Measurements from ENCODE around the gene PSG7.
"Not testable (repeated sequence)": the region's sequence is repeated elsewhere in the genome, so short reads cannot be mapped to it uniquely, and the experiment has no call there.

PSG7 gene

DNA sequence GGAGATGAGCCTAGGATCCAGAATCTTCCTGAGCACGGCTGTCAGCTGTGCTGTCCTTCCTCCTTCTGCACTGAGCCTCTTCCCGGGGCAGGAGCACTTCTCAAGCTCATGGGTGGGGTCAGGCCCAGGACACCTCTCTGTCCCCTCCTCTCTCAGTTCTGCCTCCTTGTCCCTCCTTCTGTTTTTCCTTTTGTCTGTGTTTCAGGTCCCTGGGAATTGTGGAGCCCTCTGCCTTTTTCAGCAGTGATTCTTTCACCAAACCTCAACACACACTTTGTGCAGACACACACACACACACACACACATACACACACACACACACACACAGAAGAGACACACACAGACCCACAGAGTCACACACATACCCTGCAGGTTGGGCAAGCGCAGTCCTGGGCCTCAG, at the start of gene PSG7:
Gene PSG7, minus strand, starts transcription at position 101 of the 400 bp plus-strand sequence. CDS start 131 bp downstream, outside the sequence.
- not testable (repeated sequence) for DNase-seq

DNA sequence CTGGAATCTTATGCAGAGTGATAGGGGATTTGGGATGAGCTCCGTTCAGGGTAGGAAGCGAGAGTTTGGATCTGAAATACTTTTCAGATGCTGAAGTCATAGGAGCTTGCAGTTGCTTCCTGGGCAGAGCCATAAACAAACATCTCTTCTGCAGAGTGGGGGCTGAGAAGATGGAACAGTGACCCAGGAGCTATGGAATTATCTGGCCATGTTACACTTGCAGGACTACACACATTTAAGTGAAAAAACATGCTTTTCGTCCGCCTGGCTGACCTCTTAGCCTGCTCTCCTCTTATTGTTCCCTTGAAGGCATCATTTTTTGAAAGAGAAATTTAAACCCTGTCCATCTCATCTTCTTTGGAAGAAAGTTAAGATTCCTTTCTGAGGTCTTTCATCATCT, 48.6 kb upstream of the PSG7 start:
- DNase-seq, result no peak

DNA sequence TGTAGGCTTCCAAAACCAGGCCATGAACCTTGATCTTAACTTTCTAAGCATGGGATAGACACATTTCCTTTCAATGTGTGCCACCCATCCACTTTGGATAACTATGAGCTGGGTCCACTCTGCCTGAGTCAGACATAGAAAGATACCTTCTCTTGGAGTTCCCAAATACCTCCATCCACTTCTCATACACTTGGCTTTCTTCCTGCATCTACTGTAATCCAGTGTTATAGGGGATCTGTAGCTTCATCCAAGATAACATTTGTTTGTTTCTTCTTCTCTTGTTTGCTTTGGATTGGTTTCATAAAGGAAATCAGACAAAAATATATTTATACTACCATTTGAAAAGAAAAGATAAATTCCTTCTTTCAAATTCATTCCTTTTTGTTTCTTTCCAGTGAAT, 45.1 kb upstream of the PSG7 start:
- not testable (repeated sequence) for DNase-seq

- DNase-seq, result not testable (repeated sequence)
These were observed 34.4 kb upstream of the PSG7 start for GRCh38 chr19:42971451-42971850.

DNA sequence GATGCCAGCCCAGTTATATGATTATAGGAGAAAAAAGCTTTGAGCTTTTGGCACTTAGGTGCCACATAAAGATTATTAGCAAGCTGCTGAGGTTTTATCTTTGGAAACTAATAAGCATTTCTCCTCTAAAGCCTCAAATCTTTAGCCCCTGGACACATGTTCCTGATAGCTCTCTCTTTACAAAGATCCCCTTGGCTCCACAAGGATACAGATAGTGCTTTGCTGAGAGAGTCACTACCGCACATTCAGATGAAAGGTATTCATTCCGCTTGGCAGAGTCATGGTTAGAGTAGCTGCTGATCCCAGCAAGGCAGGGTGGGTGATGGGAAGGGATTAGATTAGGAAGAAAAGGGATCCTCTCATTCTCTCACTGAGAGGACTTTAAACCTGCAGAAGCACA, 28.2 kb upstream of the PSG7 start:
- DNase-seq, result peak; percentile 8

DNA sequence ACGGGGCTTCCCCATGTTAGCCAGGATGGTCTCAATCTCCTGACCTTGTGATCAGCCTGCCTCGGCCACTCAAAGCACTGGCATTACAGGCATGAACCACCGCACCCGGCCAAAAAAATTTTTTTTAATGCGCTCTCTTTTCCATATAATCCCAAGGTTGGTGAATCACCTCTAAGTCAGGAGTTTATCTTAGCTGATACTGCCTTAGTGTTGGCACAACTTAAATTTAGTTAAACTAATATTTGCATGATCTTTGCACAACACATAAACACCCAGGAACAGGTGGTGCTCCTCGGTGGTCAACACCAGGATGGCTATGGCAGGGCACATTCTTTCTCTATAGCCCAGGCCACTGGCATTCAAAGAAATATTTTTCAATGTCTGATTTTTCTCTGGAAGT, 24.1 kb upstream of the PSG7 start:
- no peak for DNase-seq

GRCh38 chr19:42952126-42952525, 15.1 kb upstream of the PSG7 start:
- DNase-seq, result not testable (repeated sequence)

DNA sequence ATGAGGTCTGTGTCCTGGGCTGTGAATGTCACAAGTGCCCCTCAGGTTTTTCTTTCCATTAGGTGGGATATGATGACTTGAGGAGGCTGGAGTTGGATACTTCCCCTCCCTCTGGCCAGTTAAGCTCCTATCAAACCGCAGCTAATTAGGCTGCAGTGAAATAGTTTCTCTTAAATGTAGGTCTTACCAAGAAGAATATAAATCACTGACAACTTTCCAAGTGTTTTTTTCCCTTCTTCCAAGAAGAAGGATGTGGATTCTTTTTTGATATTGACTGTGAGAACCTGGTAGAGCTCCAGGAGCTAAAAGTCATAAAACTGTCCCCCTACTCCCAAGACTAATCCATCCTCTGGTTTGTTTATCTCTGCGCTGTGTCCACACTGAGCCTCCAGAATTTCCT, 14.5 kb upstream of the PSG7 start:
- not testable (repeated sequence) for DNase-seq

DNA sequence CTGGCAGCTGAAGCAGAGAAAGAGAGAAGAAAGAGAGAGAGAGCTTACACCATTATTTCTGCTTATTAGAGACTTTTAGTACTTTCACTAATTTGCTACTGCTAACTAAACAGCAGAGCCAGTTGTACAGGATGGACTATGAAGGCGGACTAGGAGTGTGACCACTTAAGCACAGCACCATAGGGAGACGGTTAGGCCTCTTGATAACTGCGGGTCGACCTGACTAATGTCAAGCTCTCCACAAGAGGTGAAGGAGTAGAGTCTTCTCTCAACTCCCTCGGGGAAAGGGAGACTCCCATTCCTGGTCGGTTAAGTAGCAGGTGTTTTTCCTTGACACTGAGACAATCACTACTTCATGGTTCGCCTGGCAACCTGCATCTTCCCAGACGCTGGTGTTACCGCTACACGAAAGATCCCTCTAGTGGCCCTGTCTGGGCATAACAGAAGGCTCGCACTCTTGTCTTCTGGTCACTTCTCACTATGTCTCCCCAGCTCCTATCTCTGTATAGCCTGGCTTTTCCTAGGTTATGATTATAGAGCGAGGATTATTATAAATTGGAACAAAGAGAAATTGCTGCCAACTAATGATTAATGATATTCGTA, 5.3 kb upstream of the PSG7 start:
- DNase-seq, result no peak

GRCh38 chr19:42934726-42935125, 2.3 kb downstream of the PSG7 start:
- not testable (repeated sequence) for DNase-seq

GRCh38 chr19:42934183-42934582, 2.8 kb downstream of the PSG7 start:
- not testable (repeated sequence) for DNase-seq

- DNase-seq, result not testable (repeated sequence)
These were observed 3.6 kb downstream of the PSG7 start for GRCh38 chr19:42933412-42933811.

- peak; percentile 24 for DNase-seq
These were observed 4.4 kb downstream of the PSG7 start for GRCh38 chr19:42932485-42933101.

GRCh38 chr19:42930214-42930613, 6.8 kb downstream of the PSG7 start:
- not testable (repeated sequence) for DNase-seq

GRCh38 chr19:42928896-42929295, 8.1 kb downstream of the PSG7 start:
- no peak for DNase-seq

DNA sequence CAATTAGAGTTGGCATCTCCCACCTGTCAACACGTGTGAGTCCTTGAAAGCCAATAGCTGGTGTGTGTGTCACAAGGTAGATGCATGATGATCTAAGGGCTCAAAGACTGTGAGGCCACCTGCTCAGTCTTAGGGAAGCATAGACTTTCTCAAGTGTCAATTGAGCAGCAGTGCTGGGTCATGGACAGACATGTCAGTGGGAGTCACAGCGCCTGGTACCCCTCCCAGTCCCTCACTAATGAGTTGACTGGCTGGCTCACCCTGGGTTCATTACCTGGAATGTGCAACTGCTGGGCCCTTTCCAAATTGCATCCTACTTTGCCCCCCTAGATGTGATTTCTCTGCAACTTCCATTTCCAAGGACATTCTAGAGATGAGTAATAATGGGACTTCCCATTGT, 10.2 kb downstream of the PSG7 start:
- DNase-seq, result no peak

DNA sequence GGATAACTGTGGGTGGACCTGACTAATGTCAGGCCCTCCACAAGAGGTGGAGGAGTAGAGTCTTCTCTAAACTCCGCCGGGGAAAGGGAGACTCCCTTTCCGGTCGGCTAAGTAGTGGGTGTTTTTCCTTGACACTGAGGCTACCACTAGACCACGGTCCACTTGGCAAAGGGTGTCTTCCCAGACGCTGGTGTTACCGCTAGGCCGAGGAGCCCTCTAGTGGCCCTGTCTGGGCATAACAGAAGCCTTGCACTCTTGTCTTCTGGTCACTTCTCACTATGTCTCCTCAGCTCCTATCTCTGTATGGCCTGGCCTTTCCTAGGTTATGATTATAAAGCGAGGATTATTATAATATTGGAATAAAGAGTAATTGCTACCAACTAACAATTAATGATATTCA, 13.9 kb downstream of the PSG7 start:
- DNase-seq, result peak; percentile 12

DNA sequence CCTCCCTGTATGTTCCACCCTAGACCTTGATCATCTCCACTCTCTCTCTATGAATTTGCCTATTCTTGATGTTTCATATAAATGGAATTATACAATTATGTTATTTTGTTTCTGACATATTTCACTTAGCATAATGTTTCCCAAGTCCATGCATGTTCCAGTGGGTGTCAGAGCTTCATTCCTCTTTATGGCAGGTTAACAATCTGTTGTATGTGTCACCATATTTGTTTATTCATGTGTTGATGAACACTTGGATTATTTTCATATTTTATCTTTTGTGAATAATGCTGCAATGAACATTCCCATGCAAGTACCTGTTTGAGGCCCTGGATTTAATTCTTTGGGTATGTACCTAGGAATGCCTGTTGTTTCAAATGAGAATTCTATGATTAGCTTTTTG, 16.0 kb downstream of the PSG7 start:
- not testable (repeated sequence) for DNase-seq

GRCh38 chr19:42919757-42920079, 17.3 kb downstream of the PSG7 start:
- DNase-seq, result no peak

DNA sequence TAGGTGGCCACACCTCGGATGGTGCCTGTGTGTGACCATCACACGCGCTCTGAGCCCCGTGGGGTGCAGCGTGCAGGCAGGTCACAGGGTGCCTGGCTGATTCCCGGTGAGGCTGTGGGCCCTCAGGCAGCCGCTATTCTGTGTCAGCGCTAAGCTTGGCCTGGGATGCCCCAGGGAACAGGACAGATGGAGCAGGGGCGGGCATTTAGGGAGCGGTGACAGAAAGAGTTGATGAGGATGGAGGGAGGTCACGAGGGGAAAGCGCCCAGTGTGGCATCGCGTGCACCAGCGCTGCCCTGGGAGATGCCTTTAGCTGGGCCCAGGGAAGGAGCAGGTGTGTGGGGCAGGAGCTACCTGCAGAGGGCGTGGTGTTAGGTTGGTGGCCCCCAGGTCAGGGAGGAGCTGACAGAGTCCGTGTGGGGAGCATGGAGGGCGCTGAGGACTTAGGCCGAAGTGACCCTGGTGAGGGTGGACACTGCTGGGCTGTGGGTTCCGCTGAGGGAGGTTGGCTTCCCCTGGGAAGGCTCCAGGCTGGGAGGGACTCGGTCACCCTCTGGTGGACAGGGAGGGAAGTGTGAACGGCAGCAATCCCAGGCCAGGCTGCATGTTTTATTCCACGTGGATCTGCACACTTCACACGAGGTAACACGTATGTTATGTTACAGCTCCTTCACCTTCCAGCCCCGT, 17.8 kb downstream of the PSG7 start:
- DNase-seq, result not testable (repeated sequence)

- DNase-seq, result not testable (repeated sequence)
These were observed 18.5 kb downstream of the PSG7 start for GRCh38 chr19:42918377-42919069.

GRCh38 chr19:42917634-42918033, 19.4 kb downstream of the PSG7 start, which contains the start of gene PSG6:
PSG6 (minus strand) TSS chr19:42917894; CDS start chr19:42917792, 102 bp downstream.
- not testable (repeated sequence) for DNase-seq

- not testable (repeated sequence) for DNase-seq
These were observed 20.1 kb downstream of the PSG7 start for GRCh38 chr19:42916931-42917330.

DNA sequence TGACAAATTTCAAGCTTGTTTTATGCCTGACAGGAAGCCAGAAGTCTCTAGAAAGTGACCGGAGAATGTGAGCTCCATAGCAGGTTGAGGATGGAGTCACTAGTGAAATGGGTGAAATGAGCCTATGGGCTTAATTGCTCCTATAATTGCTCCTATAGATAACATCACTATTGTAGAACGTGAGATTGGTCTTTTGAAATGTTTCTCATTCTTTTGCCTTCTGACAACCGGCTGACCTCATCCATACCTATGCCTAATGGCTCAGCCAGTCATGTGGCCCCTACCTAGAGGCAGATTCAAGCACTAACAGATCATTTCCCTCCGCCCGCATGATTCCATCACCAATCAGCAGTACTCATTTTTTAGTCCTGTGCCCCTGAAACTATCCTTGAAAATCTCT, 23.5 kb downstream of the PSG7 start:
- DNase-seq, result not testable (repeated sequence)

All from eye (tissue), 1 donor.